Activated CD4-positive, alpha-beta T cell treated with anti-CD3 and anti-CD28 coated beads for 1 hour (primary cell): Measurements from ENCODE around the gene PPP2R2B.

Source experiments
- DNase-seq: peaks from one replicate; pipeline ENCODE4 v3.0.0-alpha.2; 2020

PPP2R2B gene

GRCh38 chr5:146878476-146879172, at the start of gene PPP2R2B:
Gene PPP2R2B, minus strand, starts transcription at chr5:146878757.
- no peak for DNase-seq

- no peak for DNase-seq
These were observed 45.6 kb upstream of the PPP2R2B start for GRCh38 chr5:146924132-146924531.

GRCh38 chr5:146921225-146921624, 42.7 kb upstream of the PPP2R2B start:
- DNase-seq, result no peak

GRCh38 chr5:146920351-146920881, 41.9 kb upstream of the PPP2R2B start:
- DNase-seq, result no peak

GRCh38 chr5:146919304-146919703, 40.7 kb upstream of the PPP2R2B start:
- no peak for DNase-seq

GRCh38 chr5:146917931-146918330, 39.4 kb upstream of the PPP2R2B start:
- no peak for DNase-seq

GRCh38 chr5:146912874-146913273, 34.3 kb upstream of the PPP2R2B start:
- no peak for DNase-seq

GRCh38 chr5:146910239-146910638, 31.7 kb upstream of the PPP2R2B start:
- DNase-seq, result no peak

GRCh38 chr5:146909255-146910068, 30.9 kb upstream of the PPP2R2B start:
- DNase-seq, result no peak

- DNase-seq, result no peak
These were observed 28.2 kb upstream of the PPP2R2B start for GRCh38 chr5:146906803-146907202.

- DNase-seq, result no peak
These were observed 26.3 kb upstream of the PPP2R2B start for GRCh38 chr5:146904890-146905289.

GRCh38 chr5:146903789-146904188, 25.2 kb upstream of the PPP2R2B start:
- DNase-seq, result no peak

- DNase-seq, result no peak
These were observed 23.9 kb upstream of the PPP2R2B start for GRCh38 chr5:146902471-146902870.

GRCh38 chr5:146897061-146897460, 18.5 kb upstream of the PPP2R2B start:
- no peak for DNase-seq

- DNase-seq, result no peak
These were observed 16.4 kb upstream of the PPP2R2B start for GRCh38 chr5:146894753-146895521.

- no peak for DNase-seq
These were observed 15.4 kb upstream of the PPP2R2B start for GRCh38 chr5:146893991-146894390.

GRCh38 chr5:146892231-146892630, 13.7 kb upstream of the PPP2R2B start:
- DNase-seq, result no peak

- DNase-seq, result no peak
These were observed 13.0 kb upstream of the PPP2R2B start for GRCh38 chr5:146891511-146891910.

- DNase-seq, result no peak
These were observed 12.3 kb upstream of the PPP2R2B start for GRCh38 chr5:146890731-146891440.

GRCh38 chr5:146890066-146890465, 11.5 kb upstream of the PPP2R2B start:
- DNase-seq, result no peak

GRCh38 chr5:146889169-146889568, 10.6 kb upstream of the PPP2R2B start:
- no peak for DNase-seq

GRCh38 chr5:146888351-146888978, 9.9 kb upstream of the PPP2R2B start:
- no peak for DNase-seq
